IMR-90 (cell line): Measurements from ENCODE around the gene MPPED1. TPM values are rescaled to one million over a fixed set of nuclear protein-coding genes. Genes with fewer than 3 reads are reported as not detected.

Experiments used
- ATAC-seq: fragments of 200-7000 bp; cut with Tn5 transposase; 2 replicates; pipeline ENCODE4 v1.9.1; 2020; ENCODE audit warnings: low read depth, mild to moderate bottlenecking, moderate library complexity
- BruUV-seq: library from RNA; stranded (reverse); fragments of 400-500 nt; replicated peaks from 2 replicates; lab custom pipeline; 2021; lab: Mats Ljungman, UMichigan
- CTCF ChIA-PET: fragments of 300-600 bp; formaldehyde crosslinking; extraction: SDS; loops from one replicate; lab custom pipeline; 2021; ENCODE audit warnings: antibody characterized with exemption; lab: Yijun Ruan, JAX
- POLR2A ChIA-PET: fragments of 300-600 bp; sonication (Branson Sonifier 250); formaldehyde crosslinking; loops from one replicate; lab custom pipeline; 2022; ENCODE audit warnings: antibody characterized with exemption; ENCODE audit not compliant: unreplicated experiment; lab: Charles Lee
- DNase-seq: peaks from one replicate; pipeline ENCODE4 v3.0.0; 2013
- H2AFZ ChIP-seq: replicated peaks from 2 replicates; pipeline ENCODE3; 2013; ENCODE audit warnings: low read length, mild to moderate bottlenecking; ENCODE audit not compliant: poor library complexity
- H2AK5ac ChIP-seq: 2 replicates; pipeline ENCODE4 v1.6.1; 2013; ENCODE audit warnings: low read depth, low read length, inconsistent platforms
- H2AK9ac ChIP-seq: replicated peaks from 2 replicates; pipeline ENCODE3; 2013; ENCODE audit warnings: mild to moderate bottlenecking, low read depth, low read length, moderate library complexity; ENCODE audit not compliant: poor library complexity
- H2BK120ac ChIP-seq: 2 replicates; pipeline ENCODE4 v1.6.1; 2013; ENCODE audit warnings: low read depth, low read length, inconsistent platforms
- H2BK15ac ChIP-seq: 3 replicates; pipeline ENCODE4 v1.6.1; 2013; ENCODE audit warnings: low read depth, low read length, inconsistent platforms
- H2BK20ac ChIP-seq: 2 replicates; pipeline ENCODE4 v1.6.1; 2013; ENCODE audit warnings: low read depth, mild to moderate bottlenecking, inconsistent platforms, low read length, moderate library complexity
- H2BK5ac ChIP-seq: 2 replicates; pipeline ENCODE4 v1.6.1; 2013; ENCODE audit warnings: mild to moderate bottlenecking, low read depth, low read length, inconsistent platforms; ENCODE audit not compliant: poor library complexity, severe bottlenecking
- H3K14ac ChIP-seq: replicated peaks from 2 replicates; pipeline ENCODE4 v1.6.1; 2013; ENCODE audit warnings: low read depth, low read length, inconsistent platforms
- H3K18ac ChIP-seq: 2 replicates; pipeline ENCODE4 v1.6.1; 2013; ENCODE audit warnings: low read depth, low read length, control low read depth
- H3K23ac ChIP-seq: 2 replicates; pipeline ENCODE4 v1.6.1; 2013; ENCODE audit warnings: low read depth, low read length, inconsistent platforms
- H3K27ac ChIP-seq: 2 replicates; pipeline ENCODE4 v1.5.1; 2013; ENCODE audit warnings: mild to moderate bottlenecking, control low read depth, low read length; ENCODE audit not compliant: insufficient read depth
- H3K27me3 ChIP-seq: 2 replicates; pipeline ENCODE4 v1.6.1; 2013; ENCODE audit warnings: low read length; ENCODE audit not compliant: control insufficient read depth, insufficient read depth
- H3K36me3 ChIP-seq: 2 replicates; pipeline ENCODE4 v1.6.1; 2013; ENCODE audit warnings: low read length, mixed read lengths; ENCODE audit not compliant: control insufficient read depth, insufficient read depth
- H3K4ac ChIP-seq: 2 replicates; pipeline ENCODE4 v1.6.1; 2013; ENCODE audit warnings: low read depth, low read length, inconsistent platforms
- H3K4me1 ChIP-seq: 2 replicates; pipeline ENCODE4 v1.6.1; 2013; ENCODE audit warnings: low read length, mixed read lengths; ENCODE audit not compliant: control insufficient read depth, insufficient read depth
- H3K4me2 ChIP-seq: 2 replicates; pipeline ENCODE4 v1.6.1; 2013; ENCODE audit warnings: low read depth, mild to moderate bottlenecking, control low read depth, low read length, moderate library complexity
- H3K4me3 ChIP-seq: 2 replicates; pipeline ENCODE4 v1.5.1; 2013; ENCODE audit warnings: low read depth, mild to moderate bottlenecking, control low read depth, low read length, moderate library complexity; ENCODE audit not compliant: insufficient read depth
- H3K56ac ChIP-seq: 2 replicates; pipeline ENCODE4 v1.6.1; 2013; ENCODE audit warnings: low read length, inconsistent platforms; ENCODE audit not compliant: insufficient read depth; ENCODE audit errors: extremely low read depth
- H3K79me1 ChIP-seq, 2 experiments: 2 replicates each; pipeline ENCODE4 v1.6.1; 2013; ENCODE audit warnings: low read length in 2 of 2, inconsistent platforms in 1 of 2, low read depth in 1 of 2
- H3K9ac ChIP-seq: 2 replicates; pipeline ENCODE4 v1.6.1; 2013; ENCODE audit warnings: low read depth, low read length, control low read depth
- H3K9me1 ChIP-seq: 2 replicates; pipeline ENCODE4 v1.6.1; 2013; ENCODE audit warnings: low read length, inconsistent platforms; ENCODE audit not compliant: insufficient read depth
- H3K9me3 ChIP-seq: 2 replicates; pipeline ENCODE4 v1.6.1; 2013; ENCODE audit warnings: low read length; ENCODE audit not compliant: control insufficient read depth, insufficient read depth
- H4K20me1 ChIP-seq: 2 replicates; pipeline ENCODE4 v1.6.1; 2013; ENCODE audit warnings: low read length, inconsistent platforms; ENCODE audit not compliant: insufficient read depth
- H4K5ac ChIP-seq: 2 replicates; pipeline ENCODE4 v1.6.1; 2013; ENCODE audit warnings: mild to moderate bottlenecking, low read depth, low read length, control low read depth
- H4K8ac ChIP-seq, 2 experiments: 2 replicates each; pipeline ENCODE4 v1.6.1; 2013; ENCODE audit warnings: low read depth in 2 of 2, low read length in 2 of 2, control low read depth in 1 of 2, inconsistent platforms in 1 of 2
- H4K91ac ChIP-seq: 2 replicates; pipeline ENCODE4 v1.6.1; 2013; ENCODE audit warnings: low read depth, low read length, inconsistent platforms; ENCODE audit not compliant: insufficient read depth
- BHLHE40 ChIP-seq: fragments of 150-350 bp; IDR thresholded peaks from 2 replicates; pipeline ENCODE4 v1.6.1; 2016; ENCODE audit warnings: mild to moderate bottlenecking, low read depth, low read length
- CEBPB ChIP-seq: IDR thresholded peaks from 2 replicates; pipeline ENCODE4 v1.6.1; 2012; ENCODE audit warnings: low read depth, low read length, improper control_type of control experiment
- CHD1 ChIP-seq: IDR thresholded peaks from 2 replicates; pipeline ENCODE4 v1.6.1; 2012; ENCODE audit warnings: low read depth, low read length, improper control_type of control experiment
- CTCF ChIP-seq: conservative IDR thresholded peaks from 2 replicates; pipeline ENCODE4 v1.5.1; 2012; ENCODE audit warnings: mild to moderate bottlenecking, low read depth, low read length, improper control_type of control experiment
- ELK1 ChIP-seq: fragments of 150-350 bp; IDR thresholded peaks from 2 replicates; pipeline ENCODE4 v1.6.1; 2016; ENCODE audit warnings: low read depth, mild to moderate bottlenecking, low read length, moderate library complexity, borderline replicate concordance
- FOS ChIP-seq: fragments of 150-350 bp; IDR thresholded peaks from 2 replicates; pipeline ENCODE4 v1.6.1; 2016; ENCODE audit warnings: low read depth, low read length
- MAFK ChIP-seq: IDR thresholded peaks from 2 replicates; pipeline ENCODE4 v1.6.1; 2012; ENCODE audit warnings: low read depth, low read length, improper control_type of control experiment
- MAZ ChIP-seq: IDR thresholded peaks from 2 replicates; pipeline ENCODE4 v1.6.1; 2012; ENCODE audit warnings: low read depth, mild to moderate bottlenecking, low read length, improper control_type of control experiment, moderate library complexity, borderline replicate concordance
- NFE2L2 ChIP-seq: fragments of 150-350 bp; IDR thresholded peaks from 2 replicates; pipeline ENCODE4 v1.6.1; 2016; ENCODE audit warnings: low read depth, mild to moderate bottlenecking, low read length
- POLR2A ChIP-seq: IDR thresholded peaks from 2 replicates; pipeline ENCODE4 v1.6.1; 2012; ENCODE audit warnings: mild to moderate bottlenecking, low read depth, low read length
- RAD21 ChIP-seq: IDR thresholded peaks from 2 replicates; pipeline ENCODE4 v1.6.1; 2012; ENCODE audit warnings: low read length, improper control_type of control experiment
- RCOR1 ChIP-seq: IDR thresholded peaks from 2 replicates; pipeline ENCODE4 v1.6.1; 2012; ENCODE audit warnings: mild to moderate bottlenecking, low read length, improper control_type of control experiment; ENCODE audit not compliant: insufficient replicate concordance
- RFX5 ChIP-seq: IDR thresholded peaks from 2 replicates; pipeline ENCODE4 v1.8.0; 2012; ENCODE audit warnings: low read depth, mild to moderate bottlenecking, low read length, moderate library complexity
- SMC3 ChIP-seq: fragments of 150-350 bp; IDR thresholded peaks from 2 replicates; pipeline ENCODE4 v1.6.1; 2016; ENCODE audit warnings: low read depth, mild to moderate bottlenecking, antibody characterized with exemption, low read length, moderate library complexity
- WGBS, 2 experiments: methylation state at CpG; one replicate each; pipeline versions ENCODE4 v1.1.5 to v1.1.7; 2013; ENCODE audit warnings: missing lambda C conversion rate in 2 of 2; ENCODE audit not compliant: insufficient read length in 1 of 2; ENCODE audit errors: extremely low coverage in 2 of 2; 5-methylcytosine and 5-hydroxymethylcytosine counted together
- dilution Hi-C: fragments of 300-500 bp; cut with HindIII; formaldehyde crosslinking; loops from one replicate; pipeline ENCODE4 v1.14.3; 2018; ENCODE audit warnings: low sequenced_read_pairs; ENCODE audit not compliant: unreplicated experiment
- in situ Hi-C: fragments of 300-500 bp; cut with MboI; formaldehyde crosslinking; loops from 3 replicates; pipeline ENCODE4 v1.14.3; 2019; ENCODE audit warnings: low sequenced_read_pairs, inconsistent platforms, mixed read lengths
- intact Hi-C: fragments of 100-400 bp; cut with micrococcal nuclease; formaldehyde crosslinking; loops from 2 replicates; pipeline ENCODE4 v1.10.0; 2022
- polyA plus RNA-seq, 3 experiments: library from polyadenylated mRNA; depleted of rRNA; stranded (reverse); fragments of >200 nt; gene quantifications; 2 replicates each; pipeline ENCODE4 v1.2.3, GENCODE V29; 2012; ENCODE audit warnings: low replicate concordance in 1 of 3
- total RNA-seq: library from RNA; depleted of rRNA; stranded (reverse); fragments of >200 nt; gene quantifications from 2 replicates; pipeline ENCODE4 v1.2.3, GENCODE V29; 2012
- TF ChIP-seq, protein P1 (sequence below): fragments of 150-350 bp; IDR thresholded peaks from 2 replicates; pipeline ENCODE4 v1.6.1; 2017; ENCODE audit warnings: mild to moderate bottlenecking, antibody characterized with exemption, low read length, low read depth

MPPED1 gene
- total and polyA plus RNA-seq, 2 of the 4 experiments (the other 2 are of a cell fraction) = not detected

- no peaks in the 10 kb centered on the region for H3K4me1 ChIP-seq
- no peak for ATAC-seq
- no peak overlapping the region for H4K8ac ChIP-seq
- H2BK15ac ChIP-seq = no peak overlapping the region
- CTCF ChIA-PET = no interaction called here
- H3K36me3 ChIP-seq = no peaks in the 10 kb centered on the region
- H3K27ac ChIP-seq = no peak overlapping the region
- POLR2A ChIA-PET = no interaction called here
- no peak for DNase-seq
- no peak overlapping the region for H3K18ac ChIP-seq
- intact Hi-C loops = no loop called here
- H3K14ac ChIP-seq = no peak overlapping the region
- WGBS, 2 experiments = 33% methylated on average over 12 of the region's 26 CpGs; no CpG with 5 or more reads in 1 of the 2 experiments
- no peak overlapping the region for H3K4me3 ChIP-seq
- no peak overlapping the region for H3K56ac ChIP-seq
- H2AK5ac ChIP-seq = no peak overlapping the region
- H3K9me1 ChIP-seq = no peaks in the 10 kb centered on the region
- no peaks in the 10 kb centered on the region for H3K79me1 ChIP-seq
- no peak overlapping the region for H2BK120ac ChIP-seq
- no TSS peak for BruUV-seq
- no peaks in the 10 kb centered on the region for H4K20me1 ChIP-seq
- H3K23ac ChIP-seq = no peak overlapping the region
- peaks cover 74% of the 10 kb centered on the region for H3K27me3 ChIP-seq
- no peak overlapping the region for H4K91ac ChIP-seq
- H2AK9ac ChIP-seq = no peak overlapping the region
- dilution Hi-C loops = no loop called here
- H2BK20ac ChIP-seq = no peak overlapping the region
- H3K4ac ChIP-seq = no peak overlapping the region
- H3K4me2 ChIP-seq = no peak overlapping the region
- H4K5ac ChIP-seq = no peak overlapping the region
- in situ Hi-C loops = no loop called here
- H3K9ac ChIP-seq = no peak overlapping the region
- H3K9me3 ChIP-seq = no peaks in the 10 kb centered on the region
- no peak overlapping the region for H2AFZ ChIP-seq
- no peak overlapping the region for H2BK5ac ChIP-seq
- TF ChIP-seq ELK1 (no peak), RAD21 (no peak), POLR2A (no peak), MAZ (no peak), CTCF (no peak), BHLHE40 (no peak), FOS (no peak), NFE2L2 (no peak), CHD1 (no peak), RFX5 (no peak), MAFK (no peak), RCOR1 (no peak), CEBPB (no peak), SMC3 (no peak)
- TF ChIP-seq, protein P1, sequence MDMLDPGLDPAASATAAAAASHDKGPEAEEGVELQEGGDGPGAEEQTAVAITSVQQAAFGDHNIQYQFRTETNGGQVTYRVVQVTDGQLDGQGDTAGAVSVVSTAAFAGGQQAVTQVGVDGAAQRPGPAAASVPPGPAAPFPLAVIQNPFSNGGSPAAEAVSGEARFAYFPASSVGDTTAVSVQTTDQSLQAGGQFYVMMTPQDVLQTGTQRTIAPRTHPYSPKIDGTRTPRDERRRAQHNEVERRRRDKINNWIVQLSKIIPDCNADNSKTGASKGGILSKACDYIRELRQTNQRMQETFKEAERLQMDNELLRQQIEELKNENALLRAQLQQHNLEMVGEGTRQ = no peak
These were observed 1.3 kb downstream of the MPPED1 start for GRCh38 chr22:43412808-43413795.
